ENCODE data around the gene MRAS. TPM values are rescaled to one million over a fixed set of nuclear protein-coding genes. Genes with fewer than 3 reads are reported as not detected.

MRAS gene
- total RNA-seq, 1 donor, result 80.7 TPM

- H3K27me3 ChIP-seq (ENCODE audit: insufficient read depth, low read length), result no peaks in the 10 kb centered on the region
- H3K36me3 ChIP-seq (ENCODE audit: insufficient read depth, low read length), result peaks cover 3% of the 10 kb centered on the region
- peaks cover 31% of the 10 kb centered on the region for H3K79me2 ChIP-seq (ENCODE audit: insufficient read depth, low read length)
- no peaks in the 10 kb centered on the region for H3K9me3 ChIP-seq (ENCODE audit: low read depth, low read length)
- peaks cover 14% of the 10 kb centered on the region for H3K4me1 ChIP-seq (ENCODE audit: insufficient read depth, low read length)
- H3K27ac ChIP-seq (ENCODE audit: low read depth, low read length), result no peak overlapping the region
- H3K4me2 ChIP-seq (ENCODE audit: insufficient read depth, low read length), result no peak overlapping the region
- DNase-seq (ENCODE audit: insufficient read length, low spot score, missing footprints), result no peak
- no peak overlapping the region for H2AFZ ChIP-seq (ENCODE audit: low read length)
- H4K20me1 ChIP-seq (ENCODE audit: insufficient read depth, low read length), result peaks cover 68% of the 10 kb centered on the region
- no peak for TF ChIP-seq CTCF (IDR thresholded peaks at IDR 0.05; ENCODE audit: extremely low read depth, low read depth, low read length)
- H3K4me3 ChIP-seq (ENCODE audit: insufficient read depth, low read length), result no peak overlapping the region
These were observed 19.0 kb downstream of the MRAS start for GRCh38 chr3:138367326-138367850.

- Histone ChIP-seq H3K27me3 (ENCODE audit: insufficient read depth, low read length) (no peaks in the 10 kb centered on the region), H3K36me3 (ENCODE audit: insufficient read depth, low read length) (peaks cover 3% of the 10 kb centered on the region), H3K4me2 (ENCODE audit: insufficient read depth, low read length) (no peak overlapping the region), H3K4me1 (ENCODE audit: insufficient read depth, low read length) (peaks cover 14% of the 10 kb centered on the region), H2AFZ (ENCODE audit: low read length) (no peak overlapping the region), H4K20me1 (ENCODE audit: insufficient read depth, low read length) (peaks cover 63% of the 10 kb centered on the region), H3K79me2 (ENCODE audit: insufficient read depth, low read length) (peaks cover 33% of the 10 kb centered on the region), H3K9me3 (ENCODE audit: low read depth, low read length) (no peaks in the 10 kb centered on the region), H3K27ac (ENCODE audit: low read depth, low read length) (no peak overlapping the region), H3K4me3 (ENCODE audit: insufficient read depth, low read length) (no peak overlapping the region)
- TF ChIP-seq CTCF (IDR thresholded peaks at IDR 0.05; ENCODE audit: extremely low read depth, low read depth, low read length), result no peak
- peak; percentile 81 for DNase-seq (ENCODE audit: insufficient read length, low spot score, missing footprints)
These were observed 19.5 kb downstream of the MRAS start for GRCh38 chr3:138367911-138368310.

- Histone ChIP-seq H3K4me1 (ENCODE audit: insufficient read depth, low read length) (peaks cover 14% of the 10 kb centered on the region), H2AFZ (ENCODE audit: low read length) (no peak overlapping the region), H3K36me3 (ENCODE audit: insufficient read depth, low read length) (peaks cover 5% of the 10 kb centered on the region), H3K9me3 (ENCODE audit: low read depth, low read length) (no peaks in the 10 kb centered on the region), H3K27me3 (ENCODE audit: insufficient read depth, low read length) (no peaks in the 10 kb centered on the region), H3K4me3 (ENCODE audit: insufficient read depth, low read length) (no peak overlapping the region), H4K20me1 (ENCODE audit: insufficient read depth, low read length) (peaks cover 57% of the 10 kb centered on the region), H3K4me2 (ENCODE audit: insufficient read depth, low read length) (no peak overlapping the region), H3K79me2 (ENCODE audit: insufficient read depth, low read length) (peaks cover 33% of the 10 kb centered on the region), H3K27ac (ENCODE audit: low read depth, low read length) (no peak overlapping the region)
- DNase-seq (ENCODE audit: insufficient read length, low spot score, missing footprints), result no peak
- no peak for TF ChIP-seq CTCF (IDR thresholded peaks at IDR 0.05; ENCODE audit: extremely low read depth, low read depth, low read length)
These were observed 20.9 kb downstream of the MRAS start for GRCh38 chr3:138369151-138369900.

- peaks cover 51% of the 10 kb centered on the region for H4K20me1 ChIP-seq (ENCODE audit: insufficient read depth, low read length)
- TF ChIP-seq CTCF (IDR thresholded peaks at IDR 0.05; ENCODE audit: extremely low read depth, low read depth, low read length), result no peak
- H3K79me2 ChIP-seq (ENCODE audit: insufficient read depth, low read length), result peaks cover 24% of the 10 kb centered on the region
- no peak overlapping the region for H3K4me2 ChIP-seq (ENCODE audit: insufficient read depth, low read length)
- H3K9me3 ChIP-seq (ENCODE audit: low read depth, low read length), result no peaks in the 10 kb centered on the region
- no peak overlapping the region for H2AFZ ChIP-seq (ENCODE audit: low read length)
- H3K36me3 ChIP-seq (ENCODE audit: insufficient read depth, low read length), result peaks cover 6% of the 10 kb centered on the region
- no peak overlapping the region for H3K27ac ChIP-seq (ENCODE audit: low read depth, low read length)
- no peaks in the 10 kb centered on the region for H3K27me3 ChIP-seq (ENCODE audit: insufficient read depth, low read length)
- no peak overlapping the region for H3K4me3 ChIP-seq (ENCODE audit: insufficient read depth, low read length)
- DNase-seq (ENCODE audit: insufficient read length, low spot score, missing footprints), result no peak
- H3K4me1 ChIP-seq (ENCODE audit: insufficient read depth, low read length), result peaks cover 14% of the 10 kb centered on the region
These were observed 21.9 kb downstream of the MRAS start for GRCh38 chr3:138370321-138370720.
